GM12891 (cell line): ENCODE results near the gene GEMIN2.
"Not testable (repeated sequence)": the region's sequence is repeated elsewhere in the genome, so short reads cannot be mapped to it uniquely, and the experiment has no call there.

Experiments
- DNase-seq: peaks from one replicate; pipeline ENCODE4 v3.0.0; 2011; ENCODE audit warnings: low spot score; ENCODE audit not compliant: insufficient read length
- FAIRE-seq: peaks from 2 replicates; lab custom pipeline; 2011; peaks lifted over from hg19 to GRCh38; lab: Jason Lieb, UNC
- PAX5 ChIP-seq: IDR thresholded peaks from 2 replicates; pipeline ENCODE4 v1.6.1; 2011; ENCODE audit warnings: low read length, moderate library complexity, mild to moderate bottlenecking; ENCODE audit not compliant: insufficient read depth, severe bottlenecking
- POLR2A ChIP-seq: IDR thresholded peaks from 2 replicates; pipeline ENCODE4 v1.6.1; 2011; ENCODE audit warnings: low read depth, low read length, control low read depth
- POLR2AphosphoS5 ChIP-seq: IDR thresholded peaks from 2 replicates; pipeline ENCODE4 v1.6.1; 2011; ENCODE audit warnings: low read depth, low read length, control low read depth
- POU2F2 ChIP-seq: IDR thresholded peaks from 2 replicates; pipeline ENCODE4 v1.6.1; 2011; ENCODE audit warnings: low read depth, mild to moderate bottlenecking, control low read depth, low read length, moderate library complexity
- SPI1 ChIP-seq: IDR thresholded peaks from 2 replicates; pipeline ENCODE4 v1.6.1; 2011; ENCODE audit warnings: low read depth, low read length, control low read depth
- TAF1 ChIP-seq: IDR thresholded peaks from 2 replicates; pipeline ENCODE4 v1.6.1; 2011; ENCODE audit warnings: low read depth, low read length, control low read depth

GEMIN2 gene

GRCh38 chr14:39109893-39110715 is 4.0 kb upstream of the GEMIN2 start:
- DNase-seq (no peak), FAIRE-seq (no peak)
- no peak for TF ChIP-seq POLR2AphosphoS5
- no peak for TF ChIP-seq POLR2A
- TF ChIP-seq PAX5 = no peak
- TF ChIP-seq TAF1 = no peak
- no peak for TF ChIP-seq SPI1
- no peak for TF ChIP-seq POU2F2

GRCh38 chr14:39113685-39114072 is 444 bp upstream of the GEMIN2 start:
- DNase-seq = no peak
- no peak for TF ChIP-seq PAX5
- TF ChIP-seq POLR2AphosphoS5 = no peak
- TF ChIP-seq POU2F2 = no peak
- no peak for TF ChIP-seq POLR2A
- no peak for TF ChIP-seq SPI1
- no peak for TF ChIP-seq TAF1
- no peak for FAIRE-seq

- TF ChIP-seq PAX5 = no peak
- TF ChIP-seq TAF1 = no peak
- TF ChIP-seq POU2F2 = no peak
- no peak for TF ChIP-seq SPI1
- TF ChIP-seq POLR2AphosphoS5 = no peak
- no peak for TF ChIP-seq POLR2A
- DNase-seq = no peak
- FAIRE-seq = no peak
Observed at GRCh38 chr14:39122330-39123138, 8.4 kb downstream of the GEMIN2 start.

- FAIRE-seq, DNase-seq: not testable (repeated sequence)
Observed at GRCh38 chr14:39137835-39138234, 23.7 kb downstream of the GEMIN2 start.

GRCh38 chr14:39138440-39138839 is 24.3 kb downstream of the GEMIN2 start:
- no peak for TF ChIP-seq POLR2AphosphoS5
- no peak for TF ChIP-seq POLR2A
- FAIRE-seq = no peak
- DNase-seq = no peak

- FAIRE-seq (no peak), DNase-seq (no peak)
- no peak for TF ChIP-seq POLR2A
- TF ChIP-seq SPI1 = no peak
- TF ChIP-seq TAF1 = no peak
- TF ChIP-seq POU2F2 = no peak
- TF ChIP-seq PAX5 = no peak
- TF ChIP-seq POLR2AphosphoS5 = no peak
Observed at GRCh38 chr14:39140170-39140569, 26.0 kb downstream of the GEMIN2 start.

GRCh38 chr14:39141623-39142022 is 27.5 kb downstream of the GEMIN2 start:
- DNase-seq, FAIRE-seq: not testable (repeated sequence)

GRCh38 chr14:39143226-39143625 is 29.1 kb downstream of the GEMIN2 start:
- DNase-seq, FAIRE-seq: not testable (repeated sequence)

- TF ChIP-seq PAX5 = no peak
- TF ChIP-seq POLR2A = no peak
- TF ChIP-seq TAF1 = no peak
- TF ChIP-seq POLR2AphosphoS5 = no peak
- no peak for TF ChIP-seq POU2F2
- no peak for TF ChIP-seq SPI1
Observed at GRCh38 chr14:39145266-39145966, 31.3 kb downstream of the GEMIN2 start.

GRCh38 chr14:39154594-39155189 is 40.6 kb downstream of the GEMIN2 start:
- DNase-seq (no peak), FAIRE-seq (no peak)
- TF ChIP-seq POU2F2 = no peak
- no peak for TF ChIP-seq SPI1
- TF ChIP-seq POLR2AphosphoS5 = no peak
- TF ChIP-seq PAX5 = no peak
- TF ChIP-seq TAF1 = no peak
- TF ChIP-seq POLR2A = no peak

More at GRCh38 chr14:39145266-39145966, 31.3 kb downstream of the GEMIN2 start:
- no peak for FAIRE-seq
- no peak for DNase-seq
